Ishikawa (cell line): Measurements from ENCODE around the gene CELSR1.

Experiments used
- CEBPB ChIP-seq: IDR thresholded peaks from 2 replicates; pipeline ENCODE4 v1.6.1; 2012
- CREB1 ChIP-seq: IDR thresholded peaks from 2 replicates; pipeline ENCODE4 v1.6.1; 2012; ENCODE audit warnings: low read depth
- EGR1 ChIP-seq: IDR thresholded peaks from 2 replicates; pipeline ENCODE4 v1.6.1; 2012
- EP300 ChIP-seq: IDR thresholded peaks from 2 replicates; pipeline ENCODE4 v1.6.1; 2012; ENCODE audit warnings: borderline replicate concordance
- FOXM1 ChIP-seq: IDR thresholded peaks from 2 replicates; pipeline ENCODE4 v1.6.1; 2012; ENCODE audit warnings: low read depth, borderline replicate concordance
- MAX ChIP-seq: IDR thresholded peaks from 2 replicates; pipeline ENCODE4 v1.6.1; 2012
- NFIC ChIP-seq: IDR thresholded peaks from 2 replicates; pipeline ENCODE4 v1.6.1; 2012
- RAD21 ChIP-seq: IDR thresholded peaks from 2 replicates; pipeline ENCODE4 v1.6.1; 2012; ENCODE audit warnings: low read depth
- REST ChIP-seq: IDR thresholded peaks from 2 replicates; pipeline ENCODE4 v1.6.1; 2012; ENCODE audit warnings: low read depth, mild to moderate bottlenecking
- TAF1 ChIP-seq: IDR thresholded peaks from 2 replicates; pipeline ENCODE4 v1.6.1; 2012; ENCODE audit warnings: low read depth, mild to moderate bottlenecking
- TCF12 ChIP-seq: IDR thresholded peaks from 2 replicates; pipeline ENCODE4 v1.6.1; 2012; ENCODE audit warnings: low read depth
- TEAD4 ChIP-seq: IDR thresholded peaks from 2 replicates; pipeline ENCODE4 v1.6.1; 2012
- USF1 ChIP-seq: IDR thresholded peaks from 2 replicates; pipeline ENCODE4 v1.6.1; 2012
- YY1 ChIP-seq: IDR thresholded peaks from 2 replicates; pipeline ENCODE4 v1.6.1; 2012; ENCODE audit warnings: low read depth

Gene CELSR1

GRCh38 chr22:46507451-46508425 lies 29.7 kb downstream of the CELSR1 start:
- TF ChIP-seq CEBPB (no peak), RAD21 (no peak), TAF1 (no peak), TCF12 (no peak), EGR1 (no peak), NFIC (no peak)

- no peak for TF ChIP-seq TCF12
- no peak for TF ChIP-seq NFIC
- TF ChIP-seq CREB1, result no peak
- no peak for TF ChIP-seq FOXM1
- TF ChIP-seq TEAD4, result no peak
- TF ChIP-seq MAX, result no peak
- TF ChIP-seq EGR1, result no peak
- no peak for TF ChIP-seq CEBPB
- TF ChIP-seq USF1, result no peak
- no peak for TF ChIP-seq EP300
- TF ChIP-seq YY1, result no peak
- TF ChIP-seq TAF1, result no peak
- TF ChIP-seq REST, result no peak
- TF ChIP-seq RAD21, result no peak
Measured at GRCh38 chr22:46504584-46504983, 32.8 kb downstream of the CELSR1 start.

- TF ChIP-seq EP300, result no peak
- no peak for TF ChIP-seq MAX
- TF ChIP-seq CREB1, result no peak
- no peak for TF ChIP-seq NFIC
Measured at GRCh38 chr22:46502440-46503175, 34.8 kb downstream of the CELSR1 start.

- TF ChIP-seq RAD21 (no peak), FOXM1 (no peak), CEBPB (no peak), USF1 (no peak), EGR1 (no peak)
Measured at GRCh38 chr22:46501701-46502100, 35.7 kb downstream of the CELSR1 start.

- TF ChIP-seq CREB1 (no peak), NFIC (no peak), EGR1 (no peak), USF1 (no peak), FOXM1 (no peak), TEAD4 (no peak), REST (no peak), TAF1 (no peak)
Measured at GRCh38 chr22:46500201-46500600, 37.2 kb downstream of the CELSR1 start.

- TF ChIP-seq NFIC, result no peak
- no peak for TF ChIP-seq CREB1
- TF ChIP-seq USF1, result no peak
- no peak for TF ChIP-seq RAD21
- no peak for TF ChIP-seq TCF12
- TF ChIP-seq YY1, result no peak
- TF ChIP-seq EGR1, result no peak
Measured at GRCh38 chr22:46499805-46500189, 37.6 kb downstream of the CELSR1 start.
